ENCODE measurements around the gene CEP112.
"Not testable (repeated sequence)": the region's sequence is repeated elsewhere in the genome, so short reads cannot be mapped to it uniquely, and the experiment has no call there.

CEP112 gene

DNA sequence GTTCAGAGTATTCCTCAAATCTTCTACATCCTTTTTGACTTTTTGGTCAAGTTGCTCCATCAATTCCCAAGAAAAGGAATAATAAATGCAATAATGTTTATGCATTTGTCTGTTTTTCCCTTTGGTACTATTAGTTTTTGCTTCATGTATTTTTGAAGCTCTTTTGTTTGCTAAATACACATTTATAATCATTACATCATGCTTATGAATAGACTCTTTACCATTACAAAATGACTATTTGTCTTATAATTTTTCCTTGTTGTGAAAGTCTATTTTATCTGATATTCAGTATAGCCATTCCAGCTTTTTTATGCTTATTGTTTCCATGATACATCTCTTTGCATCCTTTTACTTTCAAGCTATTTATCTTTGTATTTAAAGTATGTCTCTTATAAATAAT, 41.2 kb downstream of the CEP112 start:
- DNase-seq (ENCODE audit: low read depth): no peak

- DNase-seq (ENCODE audit: low read depth): no peak
These were observed 42.4 kb downstream of the CEP112 start for GRCh38 chr17:66149562-66149961.

DNA sequence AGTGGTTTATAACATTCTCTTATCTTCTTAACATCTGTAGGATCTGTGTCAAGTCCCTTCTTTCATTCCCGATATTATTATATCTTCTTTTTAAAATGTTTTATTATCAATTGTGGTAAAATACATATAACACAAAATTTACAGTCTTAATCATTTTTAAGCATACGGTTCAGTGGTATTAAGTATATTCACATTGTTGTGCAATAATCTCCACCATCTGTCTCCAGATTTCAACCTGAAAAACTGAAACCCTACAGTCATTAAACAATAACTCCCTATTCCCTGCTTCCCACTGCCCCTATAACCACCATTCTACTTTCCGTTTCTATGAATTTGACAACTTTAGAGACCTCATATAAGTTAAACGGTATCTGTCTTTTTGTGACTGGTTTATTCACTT, 45.5 kb downstream of the CEP112 start:
- DNase-seq (ENCODE audit: low read depth): no peak

GRCh38 chr17:66143657-66144282, 48.2 kb downstream of the CEP112 start:
- no peak for DNase-seq (ENCODE audit: low read depth)

GRCh38 chr17:66142428-66142827, 49.5 kb downstream of the CEP112 start:
- no peak for DNase-seq (ENCODE audit: low read depth)

GRCh38 chr17:66138120-66138519, 53.8 kb downstream of the CEP112 start:
- no peak for DNase-seq (ENCODE audit: low read depth)

DNA sequence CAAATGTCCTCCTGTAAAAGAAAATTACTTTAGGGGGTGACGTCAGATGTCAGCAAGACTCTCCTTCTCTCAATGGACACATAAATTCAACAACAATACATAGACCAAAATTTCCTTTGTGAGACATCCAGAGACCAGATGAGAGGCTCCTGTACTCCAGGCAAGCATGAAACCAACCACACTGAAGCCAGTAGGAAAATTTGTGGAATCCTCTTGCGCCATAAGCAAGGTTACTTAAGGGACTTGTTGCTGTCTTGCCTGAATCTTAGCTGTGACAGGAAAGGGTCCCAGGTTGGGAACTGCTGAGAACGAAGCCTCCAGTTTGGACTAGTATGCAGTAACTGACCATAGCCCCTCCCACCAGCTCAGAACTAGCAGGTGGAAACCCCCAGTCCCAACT, 56.0 kb downstream of the CEP112 start:
- DNase-seq (ENCODE audit: low read depth): no peak

DNA sequence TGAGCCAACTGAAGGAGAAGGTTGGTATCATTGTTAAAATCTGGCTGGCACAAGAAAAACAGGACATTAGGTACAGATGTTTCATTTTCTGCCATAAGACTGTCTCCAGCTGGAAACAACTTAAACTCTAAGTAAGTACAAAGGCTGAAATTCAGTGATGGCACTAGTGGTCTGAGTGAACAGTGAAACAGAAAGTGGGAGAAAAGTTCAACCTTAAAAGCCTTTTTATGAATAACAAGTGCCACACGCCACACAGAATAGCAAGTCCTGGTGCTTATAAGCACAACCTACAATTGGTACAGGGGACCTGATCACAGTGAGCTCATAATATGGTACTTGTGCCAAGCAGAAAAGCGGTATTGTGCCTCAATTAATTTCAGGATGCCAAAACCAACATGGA, 56.7 kb downstream of the CEP112 start:
- DNase-seq (ENCODE audit: low read depth): no peak

DNA sequence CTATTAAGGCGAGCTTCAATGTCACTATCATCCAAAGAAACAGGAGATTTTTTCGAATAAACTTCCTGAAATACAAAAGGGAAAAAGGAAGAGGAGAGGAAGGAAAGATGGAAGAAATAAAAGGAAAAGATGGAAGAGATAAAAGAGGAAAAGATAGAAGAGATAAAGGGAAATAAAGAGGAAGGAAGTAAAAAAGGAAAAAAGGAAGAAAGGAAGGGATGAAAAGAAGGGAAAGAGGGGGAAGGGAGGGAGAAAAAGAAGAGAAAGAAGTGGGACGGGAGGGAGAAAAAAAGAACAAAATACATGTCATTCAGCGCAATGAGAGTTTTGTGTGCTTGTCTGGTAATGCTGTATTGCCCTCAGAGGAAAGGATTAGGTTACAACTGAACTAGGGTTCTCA, 62.2 kb downstream of the CEP112 start:
- DNase-seq (ENCODE audit: low read depth): no peak

- DNase-seq (ENCODE audit: low read depth): no peak
These were observed 65.7 kb downstream of the CEP112 start for GRCh38 chr17:66126231-66126630.

- no peak for DNase-seq (ENCODE audit: low read depth)
These were observed 68.8 kb downstream of the CEP112 start for GRCh38 chr17:66123163-66123562.

- DNase-seq (ENCODE audit: low read depth): no peak
These were observed 76.7 kb downstream of the CEP112 start for GRCh38 chr17:66115246-66115645.

GRCh38 chr17:66114609-66115008, 77.3 kb downstream of the CEP112 start:
- no peak for DNase-seq (ENCODE audit: low read depth)

DNA sequence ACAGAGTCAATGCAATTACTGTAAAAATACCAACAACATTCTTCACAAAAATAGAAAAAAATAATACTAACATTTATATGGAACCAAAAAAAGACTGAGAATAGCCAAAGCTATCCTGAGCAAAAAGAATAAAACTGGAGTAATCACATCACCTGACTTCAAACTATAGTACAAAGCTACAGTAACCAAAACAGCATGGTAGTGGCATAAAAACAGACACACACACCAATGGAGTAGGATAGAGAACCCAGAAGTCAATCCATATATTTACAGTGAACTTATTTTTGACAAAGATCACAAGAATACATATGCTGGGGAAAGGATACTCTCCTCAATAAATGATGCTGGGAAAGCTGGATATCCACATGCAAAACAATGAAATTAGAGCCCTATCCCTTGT, 84.2 kb downstream of the CEP112 start:
- no peak for DNase-seq (ENCODE audit: low read depth)

DNA sequence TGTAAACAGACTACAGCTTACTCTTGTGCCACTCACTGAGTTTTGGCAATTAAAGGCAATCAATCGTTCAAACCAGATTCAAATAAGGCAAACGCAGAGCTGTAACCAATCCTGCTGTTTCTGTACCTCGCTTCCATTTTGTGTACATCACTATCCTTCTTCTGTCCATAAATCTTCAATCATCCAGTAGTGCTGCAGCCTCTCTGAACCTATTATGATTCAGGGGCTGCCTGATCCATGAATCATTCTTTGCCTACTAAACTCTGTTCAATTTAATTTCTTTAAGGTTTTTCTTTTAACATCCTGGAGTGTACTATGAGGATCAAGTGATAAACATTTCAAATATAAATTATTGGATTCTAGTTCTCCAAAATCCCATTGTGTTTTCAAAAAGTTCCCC, 93.9 kb downstream of the CEP112 start:
- no peak for DNase-seq (ENCODE audit: low read depth)

DNA sequence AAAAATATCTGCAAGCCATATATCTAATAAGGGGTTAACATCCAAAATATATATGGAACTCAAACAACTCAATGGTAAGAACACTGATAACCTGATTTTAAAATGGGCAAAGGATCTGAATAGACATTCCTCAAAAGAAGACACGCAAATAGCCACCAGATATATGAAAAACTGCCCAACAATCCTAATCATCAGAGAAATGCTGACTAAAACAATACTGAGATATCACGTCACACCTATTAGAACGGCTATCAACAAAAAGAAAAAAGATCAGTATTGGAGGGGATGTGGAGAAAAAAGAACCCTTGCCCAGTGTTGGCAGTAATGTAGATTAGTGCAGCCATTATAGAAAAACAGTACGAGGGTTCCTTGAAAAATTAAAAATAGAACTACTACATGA, 97.2 kb downstream of the CEP112 start:
- DNase-seq (ENCODE audit: low read depth): no peak

DNA sequence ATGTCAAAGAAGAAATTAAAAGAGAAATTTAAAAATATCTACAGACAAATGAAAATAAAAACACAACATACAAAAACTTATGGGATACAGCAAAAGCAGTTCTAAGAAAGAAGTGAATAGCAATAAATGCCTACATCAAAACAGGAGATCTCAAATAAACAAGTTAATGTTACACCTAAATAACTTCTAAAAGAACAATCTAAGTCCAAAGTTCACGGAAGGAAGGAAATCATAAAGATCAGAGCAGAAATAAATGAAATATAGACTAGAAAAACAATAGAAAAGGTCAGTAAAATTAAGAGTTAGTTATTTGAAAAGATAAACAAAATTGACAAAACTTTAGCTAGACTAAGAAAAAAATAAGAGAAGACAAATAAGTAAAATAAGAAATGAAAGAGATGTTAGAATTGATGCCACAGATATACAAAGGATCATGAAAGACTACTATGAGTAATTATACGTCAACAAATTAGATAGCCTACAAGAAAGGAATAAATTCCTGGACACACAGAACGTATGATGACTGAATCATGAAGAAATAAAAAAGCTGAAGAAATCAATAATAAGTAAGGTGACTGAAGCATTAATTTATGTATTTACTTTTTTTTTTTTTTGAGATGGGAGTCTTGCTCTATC, 100.4 kb downstream of the CEP112 start:
- DNase-seq (ENCODE audit: low read depth): no peak

- DNase-seq (ENCODE audit: low read depth): no peak
These were observed 102.2 kb downstream of the CEP112 start for GRCh38 chr17:66089764-66090163.

GRCh38 chr17:66088173-66088572, 103.8 kb downstream of the CEP112 start:
- DNase-seq (ENCODE audit: low read depth): no peak

DNA sequence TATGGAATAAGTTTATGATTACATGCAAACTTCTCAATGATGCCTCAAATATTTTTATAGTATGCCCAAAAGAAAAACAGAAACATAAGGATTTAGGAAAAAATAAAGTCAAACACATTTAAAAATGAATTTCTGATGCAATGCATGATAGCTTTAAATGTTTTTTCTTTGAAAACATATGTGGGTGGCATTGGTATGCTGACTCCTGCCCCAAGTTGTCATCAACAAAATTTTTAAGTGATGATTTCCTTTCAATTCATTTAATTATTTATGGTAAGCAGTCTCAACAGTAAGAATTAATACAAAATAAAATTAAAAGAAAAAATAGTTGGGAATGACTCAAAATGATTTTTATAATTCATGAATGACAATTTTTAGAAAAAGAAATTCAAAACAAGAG, 104.9 kb downstream of the CEP112 start:
- no peak for DNase-seq (ENCODE audit: low read depth)

DNA sequence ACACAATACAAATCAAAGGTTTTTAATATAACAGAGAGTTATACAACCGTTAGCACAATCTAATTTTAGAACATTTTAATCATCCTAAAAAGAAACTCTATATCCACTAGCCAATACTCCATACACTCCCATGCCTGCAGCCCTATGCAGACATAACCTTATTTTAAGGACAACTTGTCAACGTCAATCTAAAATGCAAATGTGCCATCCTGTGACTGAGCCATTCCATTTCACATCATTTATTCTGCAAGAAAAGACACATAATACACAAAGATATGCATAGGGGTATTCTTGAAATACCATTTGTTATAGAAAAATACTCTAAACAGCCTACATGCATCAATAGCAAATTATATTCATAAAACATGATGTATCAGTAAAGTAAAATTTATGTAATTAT, 106.7 kb downstream of the CEP112 start:
- no peak for DNase-seq (ENCODE audit: low read depth)

DNA sequence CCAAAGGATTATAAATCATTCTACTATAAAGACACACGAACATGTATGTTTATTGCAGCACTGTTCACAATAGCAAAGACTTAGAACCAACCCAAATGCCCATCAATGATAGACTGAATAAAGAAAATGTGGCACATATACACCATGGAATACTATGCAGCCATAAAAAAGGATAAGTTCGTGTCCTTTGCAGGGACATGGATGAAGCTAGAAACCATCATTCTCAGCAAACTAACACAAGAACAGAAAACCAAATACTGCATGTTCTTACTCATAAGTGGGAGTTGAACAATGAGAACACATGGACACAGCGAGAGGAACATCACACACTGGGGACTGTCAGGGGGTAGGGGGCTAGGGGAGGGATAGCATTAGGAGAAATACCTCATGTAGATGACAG, 111.3 kb downstream of the CEP112 start:
- not testable (repeated sequence) for DNase-seq (ENCODE audit: low read depth)

DNA sequence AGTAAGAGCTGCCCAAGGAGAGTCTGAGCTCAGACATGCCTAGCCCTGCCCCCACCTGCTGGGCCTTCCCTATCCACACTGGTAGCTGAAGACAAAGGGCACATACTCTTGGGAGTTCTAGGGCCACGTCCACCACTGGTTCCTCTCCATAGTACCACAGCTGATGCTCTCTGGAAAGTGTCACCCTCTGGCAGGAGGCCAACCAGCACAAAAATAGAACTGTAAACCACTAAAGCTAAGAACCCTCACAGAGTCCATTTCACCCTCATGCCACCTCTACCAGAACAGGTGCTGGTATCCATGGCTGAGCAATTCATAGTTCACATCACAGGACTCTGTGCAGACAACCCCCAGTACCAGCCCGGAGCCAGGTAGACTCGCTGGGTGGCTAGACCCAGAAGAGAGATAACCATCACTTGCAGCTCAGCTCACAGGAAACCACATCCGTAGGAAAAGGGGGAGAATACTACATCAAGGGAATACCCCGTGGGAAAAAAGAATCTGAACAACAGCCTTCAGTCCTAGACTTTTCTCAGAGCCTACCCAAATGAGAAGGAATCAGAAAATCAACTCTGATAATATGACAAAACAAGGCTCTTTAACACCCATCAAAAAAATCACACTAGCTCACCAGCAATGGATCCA, 115.3 kb downstream of the CEP112 start:
- no peak for DNase-seq (ENCODE audit: low read depth)

- no peak for DNase-seq (ENCODE audit: low read depth)
These were observed 118.5 kb downstream of the CEP112 start for GRCh38 chr17:66073384-66073783.
